C4-2B (cell line): ENCODE measurements around the gene CABP7.

ENCODE experiments used
- ZFX ChIP-seq: fragments of 450-650 bp; IDR thresholded peaks from 2 replicates; pipeline ENCODE4 v1.6.1; 2017
- TF ChIP-seq, protein P1 (sequence below): fragments of 450-650 bp; conservative IDR thresholded peaks from 2 replicates; pipeline ENCODE4 v1.5.1; 2017; ENCODE audit warnings: mild to moderate bottlenecking

DNA sequence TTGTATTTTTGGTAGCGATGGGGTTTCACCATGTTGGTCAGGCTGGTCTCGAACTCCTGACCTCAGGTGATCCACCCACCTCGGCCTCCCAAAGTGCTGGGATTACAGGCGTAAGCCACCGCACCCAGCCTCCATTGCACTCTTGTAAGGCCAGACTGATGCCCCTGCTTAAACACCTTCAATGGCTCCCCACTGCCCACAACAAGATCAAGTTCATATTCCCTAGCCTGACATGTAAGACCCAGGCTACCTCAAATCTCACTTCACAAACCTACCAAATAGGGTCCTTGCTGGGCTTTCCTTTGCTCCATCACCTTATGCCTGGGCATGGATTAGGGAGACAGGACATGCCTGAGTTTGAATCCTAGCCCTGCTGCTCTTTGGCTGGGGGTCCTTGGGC is 60.4 kb downstream of the CABP7 start:
- TF ChIP-seq, protein P1, sequence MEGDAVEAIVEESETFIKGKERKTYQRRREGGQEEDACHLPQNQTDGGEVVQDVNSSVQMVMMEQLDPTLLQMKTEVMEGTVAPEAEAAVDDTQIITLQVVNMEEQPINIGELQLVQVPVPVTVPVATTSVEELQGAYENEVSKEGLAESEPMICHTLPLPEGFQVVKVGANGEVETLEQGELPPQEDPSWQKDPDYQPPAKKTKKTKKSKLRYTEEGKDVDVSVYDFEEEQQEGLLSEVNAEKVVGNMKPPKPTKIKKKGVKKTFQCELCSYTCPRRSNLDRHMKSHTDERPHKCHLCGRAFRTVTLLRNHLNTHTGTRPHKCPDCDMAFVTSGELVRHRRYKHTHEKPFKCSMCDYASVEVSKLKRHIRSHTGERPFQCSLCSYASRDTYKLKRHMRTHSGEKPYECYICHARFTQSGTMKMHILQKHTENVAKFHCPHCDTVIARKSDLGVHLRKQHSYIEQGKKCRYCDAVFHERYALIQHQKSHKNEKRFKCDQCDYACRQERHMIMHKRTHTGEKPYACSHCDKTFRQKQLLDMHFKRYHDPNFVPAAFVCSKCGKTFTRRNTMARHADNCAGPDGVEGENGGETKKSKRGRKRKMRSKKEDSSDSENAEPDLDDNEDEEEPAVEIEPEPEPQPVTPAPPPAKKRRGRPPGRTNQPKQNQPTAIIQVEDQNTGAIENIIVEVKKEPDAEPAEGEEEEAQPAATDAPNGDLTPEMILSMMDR, result no peak
- no peak for TF ChIP-seq ZFX
